Osteocyte (in vitro differentiated cells): Measurements from ENCODE around the gene GPRIN1. TPM values are rescaled to one million over a fixed set of nuclear protein-coding genes. Genes with fewer than 3 reads are reported as not detected.
"Not testable (repeated sequence)": the region's sequence is repeated elsewhere in the genome, so short reads cannot be mapped to it uniquely, and the experiment has no call there.

Experiments
- DNase-seq: peaks from one replicate; pipeline ENCODE4 v3.0.0; 2021; ENCODE audit warnings: mixed read lengths; ENCODE audit not compliant: unreplicated experiment; ENCODE audit errors: extremely low spot score
- H3K27ac Mint-ChIP-seq: one replicate; pipeline ENCODE4 v1.8.0; 2021; ENCODE audit warnings: mild to moderate bottlenecking, mixed read lengths; ENCODE audit not compliant: unreplicated experiment
- H3K27me3 Mint-ChIP-seq: one replicate; pipeline ENCODE4 v1.8.0; 2021; ENCODE audit warnings: mixed read lengths; ENCODE audit not compliant: unreplicated experiment
- H3K36me3 Mint-ChIP-seq: one replicate; pipeline ENCODE4 v1.8.0; 2021; ENCODE audit warnings: mixed read lengths; ENCODE audit not compliant: unreplicated experiment
- H3K4me1 Mint-ChIP-seq: one replicate; pipeline ENCODE4 v1.8.0; 2021; ENCODE audit warnings: mixed read lengths; ENCODE audit not compliant: unreplicated experiment
- H3K4me3 Mint-ChIP-seq: one replicate; pipeline ENCODE4 v1.8.0; 2021; ENCODE audit warnings: mild to moderate bottlenecking, moderate library complexity, mixed read lengths; ENCODE audit not compliant: unreplicated experiment
- H3K9me3 Mint-ChIP-seq: one replicate; pipeline ENCODE4 v1.8.0; 2021; ENCODE audit warnings: mixed read lengths; ENCODE audit not compliant: unreplicated experiment
- CTCF ChIP-seq: fragments of 200-600 bp; sonication (generic); IDR thresholded peaks from 2 replicates; pipeline ENCODE4 v1.5.0; 2021; ENCODE audit warnings: antibody characterized with exemption, mild to moderate bottlenecking, moderate library complexity
- total RNA-seq: library from RNA; stranded (reverse); gene quantifications from 2 replicates; pipeline ENCODE4 v1.2.1, GENCODE V29; 2021

The GPRIN1 gene
- total RNA-seq, 1 donor from 2014 or later: 1.6 TPM

GRCh38 chr5:176606875-176607274, 3.1 kb downstream of the GPRIN1 start:
- no peaks in the 10 kb centered on the region for H3K36me3 Mint-ChIP-seq
- TF ChIP-seq CTCF: no peak
- H3K9me3 Mint-ChIP-seq: no peaks in the 10 kb centered on the region
- DNase-seq: no peak
- H3K27me3 Mint-ChIP-seq: no peaks in the 10 kb centered on the region
- H3K27ac Mint-ChIP-seq: no peak overlapping the region
- peaks cover 8% of the 10 kb centered on the region for H3K4me1 Mint-ChIP-seq
- no peak overlapping the region for H3K4me3 Mint-ChIP-seq

- no peaks in the 10 kb centered on the region for H3K9me3 Mint-ChIP-seq
- no peak overlapping the region for H3K27ac Mint-ChIP-seq
- H3K4me3 Mint-ChIP-seq: no peak overlapping the region
- peaks cover 6% of the 10 kb centered on the region for H3K4me1 Mint-ChIP-seq
- no peak for DNase-seq
- no peak for TF ChIP-seq CTCF
- no peaks in the 10 kb centered on the region for H3K27me3 Mint-ChIP-seq
- H3K36me3 Mint-ChIP-seq: no peaks in the 10 kb centered on the region
Measured at GRCh38 chr5:176606032-176606431, 3.9 kb downstream of the GPRIN1 start.

- no peaks in the 10 kb centered on the region for H3K4me1 Mint-ChIP-seq
- no peak for TF ChIP-seq CTCF
- no peaks in the 10 kb centered on the region for H3K36me3 Mint-ChIP-seq
- no peaks in the 10 kb centered on the region for H3K9me3 Mint-ChIP-seq
- no peak overlapping the region for H3K4me3 Mint-ChIP-seq
- DNase-seq: no peak
- H3K27me3 Mint-ChIP-seq: no peaks in the 10 kb centered on the region
- no peak overlapping the region for H3K27ac Mint-ChIP-seq
Measured at GRCh38 chr5:176603091-176603490, 6.9 kb downstream of the GPRIN1 start.

- TF ChIP-seq CTCF: no peak
- no peak overlapping the region for H3K27ac Mint-ChIP-seq
- H3K9me3 Mint-ChIP-seq: no peaks in the 10 kb centered on the region
- no peaks in the 10 kb centered on the region for H3K27me3 Mint-ChIP-seq
- no peak overlapping the region for H3K4me3 Mint-ChIP-seq
- no peaks in the 10 kb centered on the region for H3K36me3 Mint-ChIP-seq
- H3K4me1 Mint-ChIP-seq: no peaks in the 10 kb centered on the region
- DNase-seq: no peak
Measured at GRCh38 chr5:176601901-176602482, 8.0 kb downstream of the GPRIN1 start.

GRCh38 chr5:176599749-176600430, 10.1 kb downstream of the GPRIN1 start:
- H3K27me3 Mint-ChIP-seq, H3K36me3 Mint-ChIP-seq, H3K27ac Mint-ChIP-seq, H3K4me3 Mint-ChIP-seq, DNase-seq, H3K9me3 Mint-ChIP-seq, H3K4me1 Mint-ChIP-seq: not testable (repeated sequence)
